Endothelial cell of umbilical vein (primary cell): ENCODE results near the gene TIAM1. TPM values are rescaled to one million over a fixed set of nuclear protein-coding genes. Genes with fewer than 3 reads are reported as not detected.

Source experiments
- BruUV-seq: library from RNA; stranded (reverse); fragments of 400-500 nt; replicated peaks from 2 replicates; lab custom pipeline; 2021; lab: Mats Ljungman, UMichigan
- CTCF ChIA-PET: fragments of 300-600, 350-600 bp; sonication (Branson Sonifier 250); formaldehyde crosslinking; loops from one replicate; lab custom pipeline; 2021; ENCODE audit warnings: antibody characterized with exemption, inconsistent platforms; lab: Charles Lee
- POLR2A ChIA-PET: fragments of 300-600, 350-600 bp; sonication (Branson Sonifier 250); formaldehyde crosslinking; loops from one replicate; lab custom pipeline; 2021; ENCODE audit warnings: antibody characterized with exemption, inconsistent platforms; lab: Charles Lee
- DNase-seq: peaks from one replicate; pipeline ENCODE4 v3.0.0-alpha.2; 2011; ENCODE audit warnings: low read depth, low spot score
- FAIRE-seq: peaks from 2 replicates; lab custom pipeline; 2011; peaks lifted over from hg19 to GRCh38; lab: Jason Lieb, UNC
- H2AFZ ChIP-seq: 2 replicates; pipeline ENCODE4 v1.6.0; 2012; ENCODE audit warnings: low read depth, low read length, control low read depth, inconsistent platforms
- H3K27ac ChIP-seq: 2 replicates; pipeline ENCODE4 v1.5.1; 2011; ENCODE audit warnings: low read depth, mild to moderate bottlenecking, control low read depth, low read length, moderate library complexity; ENCODE audit not compliant: insufficient read depth
- H3K27me3 ChIP-seq, 2 experiments: 2 replicates each; pipeline versions ENCODE4 v1.6.0 to v1.6.1; 2011; ENCODE audit warnings: low read length in 2 of 2, mixed read lengths in 1 of 2; ENCODE audit not compliant: control insufficient read depth in 2 of 2, insufficient read depth in 2 of 2
- H3K36me3 ChIP-seq, 2 experiments: 2 replicates in 1 of 2; 3 replicates in 1 of 2; pipeline ENCODE4 v1.5.1; 2011; ENCODE audit warnings: low read length in 2 of 2, mild to moderate bottlenecking in 1 of 2, moderate library complexity in 1 of 2; ENCODE audit not compliant: control insufficient read depth in 2 of 2, insufficient read depth in 2 of 2; ENCODE audit errors: extremely low read depth in 1 of 2
- H3K4me1 ChIP-seq: 3 replicates; pipeline ENCODE4 v1.5.1; 2011; ENCODE audit warnings: mild to moderate bottlenecking, low read length; ENCODE audit not compliant: control insufficient read depth, insufficient read depth; ENCODE audit errors: extremely low read depth
- H3K4me2 ChIP-seq: 2 replicates; pipeline ENCODE4 v1.6.1; 2011; ENCODE audit warnings: low read length, control low read depth, mixed read lengths; ENCODE audit not compliant: insufficient read depth
- H3K4me3 ChIP-seq, 3 experiments: fragments of 200-600 bp in 1 of 3; sonication (generic), shearing (Covaris generic) in 1 of 3; replicated peaks in 1 of 3; 2 replicates each; pipeline ENCODE4 v1.5.1; 2011 to 2016; ENCODE audit warnings: control low read depth in 3 of 3, low read length in 3 of 3, mild to moderate bottlenecking in 2 of 3, inconsistent platforms in 1 of 3, low read depth in 1 of 3, moderate library complexity in 1 of 3; ENCODE audit not compliant: insufficient read depth in 1 of 3
- H3K79me2 ChIP-seq: 2 replicates; pipeline ENCODE4 v1.6.0; 2012; ENCODE audit warnings: low read length, inconsistent platforms; ENCODE audit not compliant: control insufficient read depth, insufficient read depth
- H3K9ac ChIP-seq: replicated peaks from 2 replicates; pipeline ENCODE3; 2011; ENCODE audit warnings: low read length, control low read depth; ENCODE audit not compliant: insufficient read depth; ENCODE audit errors: extremely low read depth
- H3K9me1 ChIP-seq: replicated peaks from 3 replicates; pipeline ENCODE4 v1.6.0; 2011; ENCODE audit warnings: mild to moderate bottlenecking, low read length; ENCODE audit not compliant: control insufficient read depth, insufficient read depth; ENCODE audit errors: extremely low read depth
- H3K9me3 ChIP-seq: replicated peaks from 2 replicates; pipeline ENCODE4 v1.5.1; 2012; ENCODE audit warnings: low read length, inconsistent platforms; ENCODE audit not compliant: control insufficient read depth, insufficient read depth
- H4K20me1 ChIP-seq: replicated peaks from 2 replicates; pipeline ENCODE3; 2011; ENCODE audit warnings: mild to moderate bottlenecking, low read length; ENCODE audit not compliant: control insufficient read depth, insufficient read depth; ENCODE audit errors: extremely low read depth
- EZH2 ChIP-seq: IDR thresholded peaks from 2 replicates; pipeline ENCODE4 v1.6.1; 2012; ENCODE audit warnings: borderline replicate concordance, low read depth, mild to moderate bottlenecking, moderate library complexity, low read length, inconsistent platforms; ENCODE audit not compliant: severe bottlenecking
- FOS ChIP-seq: IDR thresholded peaks from 2 replicates; pipeline ENCODE4 v1.6.1; 2011; ENCODE audit warnings: mild to moderate bottlenecking, low read length, moderate library complexity, borderline replicate concordance; ENCODE audit not compliant: insufficient read depth
- GATA2 ChIP-seq: IDR thresholded peaks from 2 replicates; pipeline ENCODE4 v1.7.0; 2011; ENCODE audit warnings: low read depth, mild to moderate bottlenecking, moderate library complexity, mixed read lengths, low read length; ENCODE audit not compliant: insufficient read length, insufficient read depth
- JUN ChIP-seq: IDR thresholded peaks from 2 replicates; pipeline ENCODE4 v1.6.1; 2011; ENCODE audit warnings: borderline replicate concordance, low read depth; ENCODE audit not compliant: insufficient read length, insufficient read depth
- MYC ChIP-seq: IDR thresholded peaks from one replicate; pipeline ENCODE4 v1.6.1; 2011; ENCODE audit warnings: mild to moderate bottlenecking, low read depth, low read length
- POLR2A ChIP-seq: IDR thresholded peaks from 2 replicates; pipeline ENCODE4 v1.6.1; 2012; ENCODE audit warnings: low read depth, mild to moderate bottlenecking, control low read depth, low read length
- POLR2AphosphoS5 ChIP-seq: IDR thresholded peaks from 2 replicates; pipeline ENCODE4 v1.6.1; 2012; ENCODE audit warnings: low read depth, mild to moderate bottlenecking, control low read depth, low read length, moderate library complexity; ENCODE audit not compliant: insufficient read depth
- dilution Hi-C: fragments of 300-500 bp; cut with MboI; formaldehyde crosslinking; loops from one replicate; pipeline ENCODE4 v1.15.0; 2019; ENCODE audit warnings: low sequenced_read_pairs; ENCODE audit not compliant: extremely low pct_ligation_motif_present
- intact Hi-C: fragments of 100-400 bp; cut with micrococcal nuclease; formaldehyde crosslinking; loops from one replicate; pipeline ENCODE4 v1.10.0; 2022
- polyA plus RNA-seq, 4 experiments: library from polyadenylated mRNA; depleted of rRNA in 3 of 4; stranded (reverse) in 3 of 4; unstranded in 1 of 4; fragments of >200 nt; gene quantifications; 2 replicates each; pipeline versions ENCODE4 v1.2.1 to v1.2.3, GENCODE V29; 2011 to 2012; ENCODE audit warnings: missing spikeins in 1 of 4
- total RNA-seq: library from RNA; stranded (reverse); gene quantifications from 2 replicates; pipeline ENCODE4 v1.2.3, GENCODE V29; 2021
- TF ChIP-seq, protein P1 (sequence below), 2 donors: IDR thresholded peaks; 1 replicate in 1 of 2; 2 replicates in 1 of 2; pipeline ENCODE4 v1.5.1; 2011; ENCODE audit warnings: low read length in 2 of 2, mild to moderate bottlenecking in 2 of 2, moderate library complexity in 2 of 2, control low read depth in 1 of 2, inconsistent platforms in 1 of 2, low read depth in 1 of 2; ENCODE audit not compliant: insufficient read depth in 1 of 2; ENCODE audit errors: extremely low read depth in 1 of 2
- TF ChIP-seq, protein P2 (sequence below): IDR thresholded peaks from 2 replicates; pipeline ENCODE4 v1.6.1; 2011; ENCODE audit not compliant: insufficient read depth, insufficient read length

Gene TIAM1
- total and polyA plus RNA-seq, 2 donors (not counting 3 experiments of a cell fraction or from before 2014, with no cell fraction given), result 0.21 to 0.86 TPM

- H4K20me1 ChIP-seq, result no peaks in the 10 kb centered on the region
- POLR2A ChIA-PET, result no interaction called here
- dilution Hi-C loops, result no loop called here
Observed at GRCh38 chr21:31234936-31235335, 109.1 kb downstream of the TIAM1 start.

More at GRCh38 chr21:31234936-31235335, 109.1 kb downstream of the TIAM1 start:
- no peak overlapping the region for H2AFZ ChIP-seq
- no peaks in the 10 kb centered on the region for H3K36me3 ChIP-seq
- H3K4me1 ChIP-seq, result no peaks in the 10 kb centered on the region
- no peaks in the 10 kb centered on the region for H3K27me3 ChIP-seq
- TF ChIP-seq POLR2AphosphoS5 (no peak), JUN (no peak), FOS (no peak), MYC (no peak), EZH2 (no peak), POLR2A (no peak), GATA2 (no peak)
- TF ChIP-seq, protein P1, sequence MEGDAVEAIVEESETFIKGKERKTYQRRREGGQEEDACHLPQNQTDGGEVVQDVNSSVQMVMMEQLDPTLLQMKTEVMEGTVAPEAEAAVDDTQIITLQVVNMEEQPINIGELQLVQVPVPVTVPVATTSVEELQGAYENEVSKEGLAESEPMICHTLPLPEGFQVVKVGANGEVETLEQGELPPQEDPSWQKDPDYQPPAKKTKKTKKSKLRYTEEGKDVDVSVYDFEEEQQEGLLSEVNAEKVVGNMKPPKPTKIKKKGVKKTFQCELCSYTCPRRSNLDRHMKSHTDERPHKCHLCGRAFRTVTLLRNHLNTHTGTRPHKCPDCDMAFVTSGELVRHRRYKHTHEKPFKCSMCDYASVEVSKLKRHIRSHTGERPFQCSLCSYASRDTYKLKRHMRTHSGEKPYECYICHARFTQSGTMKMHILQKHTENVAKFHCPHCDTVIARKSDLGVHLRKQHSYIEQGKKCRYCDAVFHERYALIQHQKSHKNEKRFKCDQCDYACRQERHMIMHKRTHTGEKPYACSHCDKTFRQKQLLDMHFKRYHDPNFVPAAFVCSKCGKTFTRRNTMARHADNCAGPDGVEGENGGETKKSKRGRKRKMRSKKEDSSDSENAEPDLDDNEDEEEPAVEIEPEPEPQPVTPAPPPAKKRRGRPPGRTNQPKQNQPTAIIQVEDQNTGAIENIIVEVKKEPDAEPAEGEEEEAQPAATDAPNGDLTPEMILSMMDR (IDR thresholded peaks at IDR 0.05; ENCODE audit: extremely low read depth in 1 of 2, insufficient read depth in 1 of 2, low read depth in 1 of 2, low read length in 2 of 2), result no peak
- TF ChIP-seq, protein P2, sequence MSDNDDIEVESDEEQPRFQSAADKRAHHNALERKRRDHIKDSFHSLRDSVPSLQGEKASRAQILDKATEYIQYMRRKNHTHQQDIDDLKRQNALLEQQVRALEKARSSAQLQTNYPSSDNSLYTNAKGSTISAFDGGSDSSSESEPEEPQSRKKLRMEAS, result no peak
- CTCF ChIA-PET, result no interaction called here
- DNase-seq (no peak), FAIRE-seq (no peak)
- H3K4me3 ChIP-seq, result no peak overlapping the region
- no TSS peak for BruUV-seq
- no peaks in the 10 kb centered on the region for H3K9me3 ChIP-seq
- no peaks in the 10 kb centered on the region for H3K9me1 ChIP-seq
- intact Hi-C loops, result no loop called here
- no peaks in the 10 kb centered on the region for H3K79me2 ChIP-seq
- H3K27ac ChIP-seq, result no peak overlapping the region
- H3K4me2 ChIP-seq, result no peak overlapping the region
- no peak overlapping the region for H3K9ac ChIP-seq
